ENCODE measurements around the gene MRPL22. TPM values are rescaled to one million over a fixed set of nuclear protein-coding genes. Genes with fewer than 3 reads are reported as not detected.
"Not testable (repeated sequence)": the region's sequence is repeated elsewhere in the genome, so short reads cannot be mapped to it uniquely, and the experiment has no call there.

The MRPL22 gene
- total and polyA plus RNA-seq, 4 donors, result 26.9 to 88.0 (median 37.6) TPM

- no peak for ATAC-seq (ENCODE audit: insufficient read depth, low FRiP score)
- Histone ChIP-seq H3K4me1 (ENCODE audit: control insufficient read depth in 5 of 5, insufficient read depth in 5 of 5, low read length in 5 of 5) (no peaks in the 10 kb centered on the region), H3K27ac (ENCODE audit: low read depth in 1 of 2, low read length in 1 of 2) (peak overlapping the region in 1 of 2 donors; percentile 68), H3K4me3 (no peak overlapping the region), H3K9ac (ENCODE audit: insufficient read depth in 1 of 2, low read length in 2 of 2) (no peak overlapping the region), H3K9me3 (ENCODE audit: control insufficient read depth in 4 of 4, insufficient read depth in 3 of 4, low read length in 3 of 4) (no peaks in the 10 kb centered on the region), H3K27me3 (ENCODE audit: control insufficient read depth in 3 of 3, insufficient read depth in 3 of 3, low read length in 2 of 3) (no peaks in the 10 kb centered on the region), H3K36me3 (ENCODE audit: control insufficient read depth in 4 of 4, insufficient read depth in 4 of 4, low read length in 4 of 4) (peaks cover 23 to 61% (median 42%) of the 10 kb centered on the region in 4 donors)
- 62 to 80% methylated on average over 9 of the region's 9 CpGs for WGBS, 2 donors
- no peak for TF ChIP-seq CTCF (IDR thresholded peaks at IDR 0.05; ENCODE audit: control extremely low read depth, extremely low read depth)
- no peak for DNase-seq
Measured at GRCh38 chr5:154899151-154899816, 41.6 kb upstream of the MRPL22 start.

GRCh38 chr5:154900066-154900465 is 40.8 kb upstream of the MRPL22 start:
- Histone ChIP-seq H3K4me3 (no peak overlapping the region), H3K9me3 (ENCODE audit: control insufficient read depth in 4 of 4, insufficient read depth in 3 of 4, low read length in 3 of 4) (no peaks in the 10 kb centered on the region), H3K27me3 (ENCODE audit: control insufficient read depth in 3 of 3, insufficient read depth in 3 of 3, low read length in 2 of 3) (no peaks in the 10 kb centered on the region), H3K36me3 (ENCODE audit: control insufficient read depth in 4 of 4, insufficient read depth in 4 of 4, low read length in 4 of 4) (peaks cover 26 to 66% (median 41%) of the 10 kb centered on the region in 4 donors), H3K9ac (ENCODE audit: insufficient read depth in 1 of 2, low read length in 2 of 2) (no peak overlapping the region), H3K27ac (ENCODE audit: low read depth in 1 of 2, low read length in 1 of 2) (no peak overlapping the region), H3K4me1 (ENCODE audit: control insufficient read depth in 5 of 5, insufficient read depth in 5 of 5, low read length in 5 of 5) (no peaks in the 10 kb centered on the region)
- TF ChIP-seq CTCF (IDR thresholded peaks at IDR 0.05; ENCODE audit: control extremely low read depth, extremely low read depth), result no peak
- DNase-seq (no peak), ATAC-seq (ENCODE audit: insufficient read depth, low FRiP score) (no peak)
- WGBS, 2 donors, result 75 to 82% methylated on average over 1 of the region's 1 CpG

- no peak overlapping the region for H3K27ac ChIP-seq (ENCODE audit: low read depth in 1 of 2, low read length in 1 of 2)
- H3K36me3 ChIP-seq (ENCODE audit: control insufficient read depth in 4 of 4, insufficient read depth in 4 of 4, low read length in 4 of 4), result peaks cover 20 to 64% (median 32%) of the 10 kb centered on the region in 4 donors
- H3K9ac ChIP-seq (ENCODE audit: insufficient read depth in 1 of 2, low read length in 2 of 2), result no peak overlapping the region
- 95% methylated on average over 2 of the region's 2 CpGs for WGBS, 2 donors
- TF ChIP-seq CTCF (IDR thresholded peaks at IDR 0.05; ENCODE audit: control extremely low read depth, extremely low read depth), result no peak
- ATAC-seq (ENCODE audit: insufficient read depth, low FRiP score) (no peak), DNase-seq (no peak)
- H3K27me3 ChIP-seq (ENCODE audit: control insufficient read depth in 3 of 3, insufficient read depth in 3 of 3, low read length in 2 of 3), result no peaks in the 10 kb centered on the region
- H3K9me3 ChIP-seq (ENCODE audit: control insufficient read depth in 4 of 4, insufficient read depth in 3 of 4, low read length in 3 of 4), result no peaks in the 10 kb centered on the region
- no peak overlapping the region for H3K4me3 ChIP-seq
- H3K4me1 ChIP-seq (ENCODE audit: control insufficient read depth in 5 of 5, insufficient read depth in 5 of 5, low read length in 5 of 5), result no peaks in the 10 kb centered on the region
Measured at GRCh38 chr5:154901276-154901675, 39.6 kb upstream of the MRPL22 start.

GRCh38 chr5:154901913-154902312 is 39.0 kb upstream of the MRPL22 start:
- Histone ChIP-seq H3K36me3 (ENCODE audit: control insufficient read depth in 4 of 4, insufficient read depth in 4 of 4, low read length in 4 of 4) (peaks cover 19 to 65% (median 36%) of the 10 kb centered on the region in 4 donors), H3K4me3 (no peak overlapping the region), H3K9me3 (ENCODE audit: control insufficient read depth in 4 of 4, insufficient read depth in 3 of 4, low read length in 3 of 4) (no peaks in the 10 kb centered on the region), H3K27me3 (ENCODE audit: control insufficient read depth in 3 of 3, insufficient read depth in 3 of 3, low read length in 2 of 3) (no peaks in the 10 kb centered on the region), H3K27ac (ENCODE audit: low read depth in 1 of 2, low read length in 1 of 2) (no peak overlapping the region), H3K4me1 (ENCODE audit: control insufficient read depth in 5 of 5, insufficient read depth in 5 of 5, low read length in 5 of 5) (no peaks in the 10 kb centered on the region), H3K9ac (ENCODE audit: insufficient read depth in 1 of 2, low read length in 2 of 2) (no peak overlapping the region)
- WGBS, 2 donors, result 92 to 98% methylated on average over 6 of the region's 6 CpGs
- TF ChIP-seq CTCF (IDR thresholded peaks at IDR 0.05; ENCODE audit: control extremely low read depth, extremely low read depth), result no peak
- no peak for ATAC-seq (ENCODE audit: insufficient read depth, low FRiP score)
- DNase-seq, result no peak

GRCh38 chr5:154905601-154906000 is 35.3 kb upstream of the MRPL22 start:
- ATAC-seq (ENCODE audit: insufficient read depth, low FRiP score); H3K27ac ChIP-seq (ENCODE audit: low read depth in 1 of 2, low read length in 1 of 2); H3K4me3 ChIP-seq; H3K9ac ChIP-seq (ENCODE audit: insufficient read depth in 1 of 2, low read length in 2 of 2); DNase-seq; H3K4me1 ChIP-seq (ENCODE audit: control insufficient read depth in 5 of 5, insufficient read depth in 5 of 5, low read length in 5 of 5); H3K9me3 ChIP-seq (ENCODE audit: control insufficient read depth in 4 of 4, insufficient read depth in 3 of 4, low read length in 3 of 4); H3K27me3 ChIP-seq (ENCODE audit: control insufficient read depth in 3 of 3, insufficient read depth in 3 of 3, low read length in 2 of 3): not testable (repeated sequence)
- peaks cover 23 to 46% (median 31%) of the 10 kb centered on the region in 4 donors for H3K36me3 ChIP-seq (ENCODE audit: control insufficient read depth in 4 of 4, insufficient read depth in 4 of 4, low read length in 4 of 4)
- 83 to 85% methylated on average over 7 of the region's 7 CpGs for WGBS, 2 donors
